ENCODE data around the gene ITGA8.

DNA sequence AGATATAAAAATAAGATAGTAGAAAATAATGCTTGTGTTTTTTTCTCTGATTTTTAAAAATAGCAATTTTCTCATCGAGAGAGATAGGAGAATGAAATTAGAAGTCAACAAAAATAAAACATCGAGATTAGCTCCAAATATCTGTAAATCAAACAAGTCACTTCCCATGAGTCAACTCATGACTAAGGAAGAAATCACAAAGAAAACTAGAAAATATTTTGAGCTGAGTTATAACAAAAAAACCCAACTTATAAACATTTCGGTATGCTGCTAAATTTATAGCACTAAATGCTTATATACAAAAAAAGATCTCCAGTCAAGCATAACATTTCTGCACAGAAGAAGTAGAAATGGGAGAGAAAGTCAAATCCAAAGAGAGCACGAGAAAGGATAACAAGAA lies 140.1 kb downstream of the ITGA8 start:
- no peak for TF ChIP-seq CTCF (IDR thresholded peaks at IDR 0.05 in 8 of 11, conservative IDR thresholded peaks at IDR 0.05 in 3 of 11)
- no peak for TF ChIP-seq POLR2A (IDR thresholded peaks at IDR 0.05)
- no peak for TF ChIP-seq POLR2AphosphoS5 (IDR thresholded peaks at IDR 0.05)

All from spleen (tissue), 7 donors.